ENCODE results near the gene CAPN3.

The CAPN3 gene

DNA sequence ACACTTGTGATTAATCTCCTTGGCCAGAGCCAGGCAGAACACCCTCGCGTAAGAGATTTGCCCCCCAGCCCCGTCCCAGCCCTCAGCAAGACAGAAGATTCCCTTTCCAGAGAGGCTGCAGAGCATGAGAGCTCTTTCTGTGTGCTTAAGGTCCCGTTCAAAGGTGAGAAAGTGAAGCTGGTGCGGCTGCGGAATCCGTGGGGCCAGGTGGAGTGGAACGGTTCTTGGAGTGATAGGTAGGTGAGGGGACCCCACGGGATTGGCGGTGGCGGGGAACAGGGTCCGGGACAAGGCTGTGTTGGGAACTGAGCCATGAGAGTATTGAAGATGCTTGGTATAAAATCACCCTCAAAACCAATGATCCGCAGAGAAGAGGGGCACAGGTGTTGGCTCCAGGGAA lies 34.8 kb downstream of the CAPN3 start:
- no peak for DNase-seq (ENCODE audit: low read depth)

DNA sequence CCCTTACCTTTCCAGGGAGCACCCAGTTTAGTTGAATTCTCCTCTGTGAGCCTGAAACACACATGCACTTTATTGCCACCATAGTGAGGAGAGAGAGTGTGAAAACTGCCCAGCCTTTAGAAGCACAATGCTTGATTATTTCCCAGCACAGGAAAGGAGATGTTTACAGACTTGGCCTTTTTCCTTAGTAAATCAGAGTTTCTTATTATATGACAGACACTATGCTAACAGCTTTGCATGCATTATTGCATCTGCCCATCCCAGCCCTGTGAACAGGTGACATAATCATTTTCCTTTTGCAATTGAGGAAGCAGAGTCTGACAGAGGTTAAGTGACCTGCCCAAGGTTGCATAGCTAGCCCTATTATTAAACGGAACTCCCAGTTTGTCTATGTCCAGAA lies 36.5 kb downstream of the CAPN3 start:
- DNase-seq (ENCODE audit: low read depth) = no peak

DNA sequence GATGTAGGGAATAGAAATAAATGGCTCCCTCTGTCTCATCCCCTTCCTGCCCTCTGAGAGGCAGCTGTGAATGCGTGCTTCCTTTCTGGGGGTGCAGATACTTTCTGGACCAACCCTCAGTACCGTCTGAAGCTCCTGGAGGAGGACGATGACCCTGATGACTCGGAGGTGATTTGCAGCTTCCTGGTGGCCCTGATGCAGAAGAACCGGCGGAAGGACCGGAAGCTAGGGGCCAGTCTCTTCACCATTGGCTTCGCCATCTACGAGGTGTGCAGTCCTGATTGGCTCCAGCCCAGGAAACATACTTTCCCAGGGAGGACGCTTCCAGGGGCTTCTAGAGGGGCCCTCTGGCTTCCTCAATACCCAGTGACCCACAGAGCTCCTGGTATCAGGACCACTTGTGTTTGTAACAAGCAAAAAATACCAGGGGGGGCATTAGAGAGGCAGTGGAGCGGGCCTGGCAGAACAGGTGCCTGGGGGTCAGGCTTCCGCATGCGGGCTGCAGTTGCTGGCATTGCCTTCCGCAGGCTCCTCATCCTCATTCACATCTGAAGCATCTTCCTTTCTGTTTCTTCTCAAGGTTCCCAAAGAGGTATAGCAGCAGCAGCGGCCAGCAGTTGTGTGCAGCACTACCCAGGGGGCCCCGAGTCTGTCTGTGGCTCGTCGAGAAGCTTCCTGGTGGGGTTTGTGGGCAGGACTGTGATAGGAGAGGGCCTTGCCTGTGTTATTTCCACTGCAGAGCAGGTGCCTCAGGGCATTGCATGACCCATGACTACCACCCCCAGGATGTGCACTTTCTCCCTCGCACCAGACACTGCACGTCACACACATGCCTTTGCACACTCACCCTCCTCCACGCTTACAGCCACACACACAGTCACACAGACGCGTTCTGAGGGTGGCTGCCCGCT lies 42.5 kb downstream of the CAPN3 start:
- DNase-seq (ENCODE audit: low read depth) = no peak

GRCh38 chr15:42402455-42403205 lies 43.3 kb downstream of the CAPN3 start:
- no peak for DNase-seq (ENCODE audit: low read depth)

- DNase-seq (ENCODE audit: low read depth) = no peak
Measured at GRCh38 chr15:42403389-42403788, 44.1 kb downstream of the CAPN3 start.

GRCh38 chr15:42404461-42405235 lies 45.3 kb downstream of the CAPN3 start:
- no peak for DNase-seq (ENCODE audit: low read depth)

GRCh38 chr15:42405863-42406482 lies 46.7 kb downstream of the CAPN3 start:
- no peak for DNase-seq (ENCODE audit: low read depth)

DNA sequence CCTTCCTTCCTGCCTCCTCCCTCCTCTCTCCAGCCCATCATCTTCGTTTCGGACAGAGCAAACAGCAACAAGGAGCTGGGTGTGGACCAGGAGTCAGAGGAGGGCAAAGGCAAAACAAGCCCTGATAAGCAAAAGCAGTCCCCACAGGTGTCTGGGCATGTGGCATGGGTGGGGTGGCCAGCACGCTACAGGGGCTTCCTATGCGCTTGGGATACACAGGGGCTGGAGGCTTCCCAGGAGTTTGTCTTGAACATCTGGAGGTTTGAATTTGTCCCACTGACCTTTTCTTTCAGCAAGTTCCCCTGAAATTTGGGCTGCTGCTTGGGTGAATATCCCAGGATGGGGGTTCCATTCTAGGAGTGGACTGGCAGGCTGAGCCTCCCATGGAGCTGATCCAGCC lies 48.9 kb downstream of the CAPN3 start:
- no peak for DNase-seq (ENCODE audit: low read depth)

- no peak for DNase-seq (ENCODE audit: low read depth)
Measured at GRCh38 chr15:42409011-42409410, 49.7 kb downstream of the CAPN3 start.

DNA sequence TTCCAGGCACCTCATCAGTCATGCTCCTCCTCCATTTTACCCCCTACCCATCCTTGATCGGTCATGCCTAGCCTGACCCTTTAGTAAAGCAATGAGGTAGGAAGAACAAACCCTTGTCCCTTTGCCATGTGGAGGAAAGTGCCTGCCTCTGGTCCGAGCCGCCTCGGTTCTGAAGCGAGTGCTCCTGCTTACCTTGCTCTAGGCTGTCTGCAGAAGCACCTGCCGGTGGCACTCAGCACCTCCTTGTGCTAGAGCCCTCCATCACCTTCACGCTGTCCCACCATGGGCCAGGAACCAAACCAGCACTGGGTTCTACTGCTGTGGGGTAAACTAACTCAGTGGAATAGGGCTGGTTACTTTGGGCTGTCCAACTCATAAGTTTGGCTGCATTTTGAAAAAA lies 52.6 kb downstream of the CAPN3 start:
- DNase-seq (ENCODE audit: low read depth) = no peak

- DNase-seq (ENCODE audit: low read depth) = no peak
Measured at GRCh38 chr15:42413920-42414319, 54.6 kb downstream of the CAPN3 start.

GRCh38 chr15:42419369-42419768 lies 60.1 kb downstream of the CAPN3 start:
- no peak for DNase-seq (ENCODE audit: low read depth)

GRCh38 chr15:42421376-42421775 lies 62.1 kb downstream of the CAPN3 start:
- DNase-seq (ENCODE audit: low read depth) = no peak

DNA sequence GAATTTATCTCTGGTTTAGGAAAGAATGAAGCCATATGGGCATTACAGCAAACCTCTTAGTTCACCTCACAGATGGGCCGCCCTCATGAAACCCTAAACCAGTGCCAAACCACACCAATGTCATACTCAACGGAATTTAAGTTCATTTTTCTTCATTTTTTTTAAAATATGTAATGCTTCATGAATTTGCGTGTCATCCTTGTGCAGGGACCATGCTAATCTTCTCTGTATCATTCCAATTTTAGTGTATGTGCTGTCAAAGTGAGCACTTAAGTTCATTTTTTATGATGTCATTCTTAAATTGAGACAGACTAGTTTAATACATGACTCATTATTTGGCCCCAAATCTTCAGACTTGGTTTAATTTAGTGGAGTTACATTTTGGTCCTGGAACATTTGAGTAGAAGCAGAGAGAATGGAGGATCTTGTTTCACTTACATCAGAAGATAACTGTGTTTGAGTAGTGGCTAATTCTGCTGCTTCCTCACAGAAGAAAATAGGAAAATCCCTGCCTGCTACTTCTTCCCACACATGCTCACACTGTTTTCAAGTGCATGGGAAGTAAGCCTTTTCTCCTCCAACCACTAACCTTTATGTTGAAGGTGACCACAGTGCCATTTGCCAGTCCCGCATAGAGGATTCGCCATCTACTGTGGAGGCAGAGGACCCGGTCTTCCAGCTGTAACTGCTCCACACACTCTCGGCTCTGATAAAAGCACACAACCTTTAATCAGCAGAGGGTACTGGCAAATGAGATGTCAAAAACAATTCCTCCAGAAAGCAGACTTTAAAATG lies 68.3 kb downstream of the CAPN3 start:
- DNase-seq (ENCODE audit: low read depth) = no peak

DNA sequence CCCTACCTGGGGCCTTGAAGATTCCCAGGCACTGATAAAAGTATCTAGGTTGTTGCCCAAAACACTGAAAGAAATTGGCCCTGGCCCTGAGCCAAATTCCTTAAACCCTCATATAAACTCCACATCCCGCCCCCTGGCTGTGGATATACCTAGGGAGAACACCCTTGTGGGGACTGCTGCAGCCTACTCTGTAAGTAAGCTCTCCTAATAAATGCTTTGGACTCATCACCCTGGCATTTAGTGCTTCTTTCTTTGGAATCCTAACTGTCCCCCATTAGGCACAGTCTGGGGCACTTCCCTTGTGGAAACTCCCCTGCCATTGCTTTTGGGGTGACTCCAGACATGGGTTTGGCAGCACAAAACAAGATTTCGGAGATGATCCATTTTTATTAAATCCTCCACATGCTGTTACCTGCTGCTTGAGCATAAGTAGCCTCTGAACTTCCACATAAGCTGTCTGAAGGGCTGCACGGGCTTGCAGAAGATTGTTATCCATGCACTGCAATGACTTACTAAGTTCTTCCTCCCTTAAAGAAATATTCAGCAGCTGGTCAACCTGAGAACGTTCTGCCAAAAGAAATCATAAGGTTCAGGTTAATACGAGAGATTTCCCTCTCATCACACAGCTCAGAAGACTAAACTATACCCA lies 85.2 kb downstream of the CAPN3 start:
- no peak for DNase-seq (ENCODE audit: low read depth)

DNA sequence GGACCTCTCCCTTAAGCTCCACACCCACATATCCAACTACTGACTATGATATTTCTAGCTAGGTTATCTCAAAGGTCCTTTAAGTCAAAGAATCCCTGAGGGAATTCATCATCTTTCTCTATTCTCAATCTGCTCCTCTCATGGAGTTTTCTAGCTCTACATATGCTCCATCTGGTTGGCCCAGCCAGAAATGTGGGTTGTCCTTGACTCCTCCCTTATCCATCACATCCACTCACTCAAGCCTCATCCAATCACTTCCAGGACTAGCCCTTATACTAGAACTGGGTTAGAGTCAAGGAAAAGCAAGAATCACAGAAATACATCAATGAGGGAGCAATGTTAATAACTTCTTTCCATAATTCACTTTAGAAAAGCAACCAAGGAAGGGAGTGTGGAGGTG lies 86.2 kb downstream of the CAPN3 start:
- no peak for DNase-seq (ENCODE audit: low read depth)

DNA sequence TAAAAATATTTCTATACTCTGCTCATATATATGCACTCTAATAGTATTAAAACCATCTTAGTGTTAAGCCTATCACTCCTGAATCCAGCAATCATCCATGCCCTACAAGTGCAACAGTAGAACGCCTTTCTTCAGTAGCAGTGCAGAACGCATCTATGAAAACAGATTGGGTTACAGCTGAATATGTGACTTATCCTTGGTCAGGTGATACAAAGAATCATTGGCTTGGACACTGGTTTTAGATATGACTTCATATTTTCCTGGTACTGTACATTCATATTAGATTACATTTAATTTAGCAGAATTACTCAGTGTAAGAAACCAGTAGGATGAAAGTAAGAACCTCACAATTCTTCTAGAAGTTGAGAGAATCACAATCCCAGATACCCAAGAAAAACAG lies 88.3 kb downstream of the CAPN3 start:
- DNase-seq (ENCODE audit: low read depth) = no peak

- DNase-seq (ENCODE audit: low read depth) = no peak
Measured at GRCh38 chr15:42448281-42448680, 89.0 kb downstream of the CAPN3 start.

DNA sequence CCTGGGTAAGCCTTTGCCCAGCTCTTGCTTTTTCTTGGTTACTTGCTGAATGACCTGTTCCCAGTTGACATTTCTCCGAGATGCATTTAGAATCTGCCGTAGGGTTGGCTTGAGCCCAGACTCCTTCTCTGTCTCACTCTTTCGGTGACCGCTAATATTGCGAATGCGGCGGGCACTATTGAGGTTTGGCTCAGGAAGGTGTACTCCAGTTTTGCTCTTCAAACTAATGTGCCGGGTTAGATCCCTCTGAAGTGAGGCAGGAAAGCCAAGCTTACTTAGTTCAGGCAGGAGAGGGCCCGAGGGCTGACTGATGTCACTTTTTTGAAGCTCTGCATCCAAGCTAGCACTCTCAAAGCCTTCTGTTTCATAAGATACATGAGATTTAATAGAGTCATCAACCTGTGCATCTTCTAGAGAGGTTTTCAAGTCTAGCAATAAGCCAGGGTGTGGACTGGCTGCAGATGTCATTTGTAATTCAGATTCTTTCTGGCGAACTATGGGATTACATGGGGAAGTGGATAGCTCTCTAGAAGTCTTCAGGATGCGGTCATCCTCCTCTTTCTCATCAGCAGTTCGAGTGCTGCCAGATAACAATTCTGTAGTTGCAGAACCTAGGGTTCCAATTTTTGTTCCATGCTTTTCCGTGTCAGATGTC lies 90.6 kb downstream of the CAPN3 start:
- DNase-seq (ENCODE audit: low read depth) = no peak

DNA sequence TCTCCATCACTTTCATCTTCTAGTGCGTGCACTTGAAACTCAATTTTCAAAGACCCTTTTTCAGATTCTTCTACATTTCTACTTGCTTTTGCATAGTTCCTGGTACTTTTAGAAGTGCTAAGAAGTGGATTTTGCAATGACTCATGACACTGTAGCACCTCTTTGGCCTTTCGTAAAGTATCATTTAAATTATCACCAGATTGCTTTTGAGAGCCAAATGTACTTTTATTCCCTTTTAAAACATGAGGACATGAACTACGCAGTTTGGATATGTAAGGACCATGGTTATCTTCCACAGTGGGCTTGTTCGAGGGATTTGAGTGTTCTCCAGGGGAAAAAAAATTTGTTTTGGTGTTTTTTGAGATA lies 91.1 kb downstream of the CAPN3 start:
- DNase-seq (ENCODE audit: low read depth) = no peak
